H9 (cell line): ENCODE results near the gene KIAA0513. TPM values are rescaled to one million over a fixed set of nuclear protein-coding genes. Genes with fewer than 3 reads are reported as not detected.

Source experiments
- DNase-seq: peaks from one replicate; pipeline ENCODE4 v3.0.0-alpha.2; 2017
- H2AFZ ChIP-seq: one replicate; pipeline ENCODE4 v1.6.1; 2013; ENCODE audit warnings: mild to moderate bottlenecking, low read length, control low read depth, moderate library complexity
- H2AK5ac ChIP-seq: 2 replicates; pipeline ENCODE4 v1.6.1; 2013; ENCODE audit warnings: low read length, control low read depth, mixed read lengths; ENCODE audit not compliant: insufficient read length
- H2BK120ac ChIP-seq: one replicate; pipeline ENCODE4 v1.6.1; 2013; ENCODE audit warnings: low read depth, mild to moderate bottlenecking, low read length, control low read depth, inconsistent platforms; ENCODE audit not compliant: poor library complexity, severe bottlenecking
- H2BK12ac ChIP-seq: 2 replicates; pipeline ENCODE4 v1.6.1; 2013; ENCODE audit warnings: low read length, control low read depth, mixed read lengths, low read depth; ENCODE audit not compliant: insufficient read length
- H2BK15ac ChIP-seq: 2 replicates; pipeline ENCODE4 v1.6.1; 2013; ENCODE audit warnings: low read depth, low read length, control low read depth
- H2BK20ac ChIP-seq: one replicate; pipeline ENCODE4 v1.6.1; 2013; ENCODE audit warnings: low read depth, mild to moderate bottlenecking, low read length, control low read depth, inconsistent platforms; ENCODE audit not compliant: poor library complexity, severe bottlenecking
- H2BK5ac ChIP-seq: 2 replicates; pipeline ENCODE4 v1.6.1; 2013; ENCODE audit warnings: low read length, control low read depth, mixed read lengths; ENCODE audit not compliant: insufficient read length
- H3K14ac ChIP-seq: 2 replicates; pipeline ENCODE4 v1.6.1; 2013; ENCODE audit warnings: low read length, control low read depth; ENCODE audit not compliant: insufficient read depth
- H3K18ac ChIP-seq: 2 replicates; pipeline ENCODE4 v1.6.1; 2013; ENCODE audit warnings: low read depth, mild to moderate bottlenecking, mixed read lengths, low read length, control low read depth; ENCODE audit not compliant: insufficient read length
- H3K23ac ChIP-seq: 2 replicates; pipeline ENCODE4 v1.6.1; 2013; ENCODE audit warnings: low read length, control low read depth, mixed read lengths, low read depth; ENCODE audit not compliant: insufficient read length
- H3K23me2 ChIP-seq: 2 replicates; pipeline ENCODE4 v1.6.1; 2013; ENCODE audit warnings: low read depth, mild to moderate bottlenecking, mixed read lengths, low read length, control low read depth; ENCODE audit not compliant: insufficient read length, poor library complexity, severe bottlenecking
- H3K27ac ChIP-seq: 2 replicates; pipeline ENCODE4 v1.5.1; 2013; ENCODE audit warnings: low read length, control low read depth, mixed read lengths, low read depth; ENCODE audit not compliant: insufficient read length
- H3K27me3 ChIP-seq: 2 replicates; pipeline ENCODE4 v1.6.1; 2013; ENCODE audit warnings: low read length, control low read depth, inconsistent platforms; ENCODE audit not compliant: insufficient read depth
- H3K4ac ChIP-seq: 2 replicates; pipeline ENCODE4 v1.6.1; 2013; ENCODE audit warnings: low read depth, mild to moderate bottlenecking, control low read depth, inconsistent platforms, low read length, moderate library complexity
- H3K4me1 ChIP-seq: 2 replicates; pipeline ENCODE4 v1.6.1; 2013; ENCODE audit warnings: low read length, control low read depth, inconsistent platforms; ENCODE audit not compliant: insufficient read depth
- H3K4me2 ChIP-seq: 2 replicates; pipeline ENCODE4 v1.6.1; 2013; ENCODE audit warnings: low read length, control low read depth, mixed read lengths; ENCODE audit not compliant: insufficient read length, insufficient read depth
- H3K56ac ChIP-seq: 2 replicates; pipeline ENCODE4 v1.6.1; 2013; ENCODE audit warnings: low read depth, mild to moderate bottlenecking, mixed read lengths, low read length, control low read depth; ENCODE audit not compliant: insufficient read length
- H3K79me1 ChIP-seq: 2 replicates; pipeline ENCODE4 v1.6.1; 2013; ENCODE audit warnings: low read depth, mild to moderate bottlenecking, moderate library complexity, low read length, control low read depth, inconsistent platforms; ENCODE audit not compliant: insufficient read depth, poor library complexity, severe bottlenecking
- H3K79me2 ChIP-seq: 2 replicates; pipeline ENCODE4 v1.6.1; 2013; ENCODE audit warnings: low read length, control low read depth, inconsistent platforms; ENCODE audit not compliant: insufficient read depth
- H3K9ac ChIP-seq: 2 replicates; pipeline ENCODE4 v1.6.1; 2013; ENCODE audit warnings: low read length, control low read depth, mixed read lengths; ENCODE audit not compliant: insufficient read length; ENCODE audit errors: extremely low read depth
- H3K9me3 ChIP-seq: one replicate; pipeline ENCODE4 v1.6.1; 2013; ENCODE audit warnings: low read depth, low read length, inconsistent platforms; ENCODE audit not compliant: control insufficient read depth
- H3T11ph ChIP-seq: one replicate; pipeline ENCODE4 v1.6.1; 2013; ENCODE audit warnings: mild to moderate bottlenecking, low read length, control low read depth, inconsistent platforms
- H4K20me1 ChIP-seq: one replicate; pipeline ENCODE4 v1.6.1; 2013; ENCODE audit not compliant: control insufficient read depth, insufficient read length, insufficient read depth
- H4K5ac ChIP-seq: 2 replicates; pipeline ENCODE4 v1.6.1; 2013; ENCODE audit warnings: low read depth, mild to moderate bottlenecking, mixed read lengths, low read length, control low read depth; ENCODE audit not compliant: insufficient read length
- H4K8ac ChIP-seq: replicated peaks from 2 replicates; pipeline ENCODE4 v1.6.1; 2013; ENCODE audit warnings: low read length, control low read depth, mixed read lengths, low read depth; ENCODE audit not compliant: insufficient read length
- H4K91ac ChIP-seq: 2 replicates; pipeline ENCODE4 v1.6.1; 2013; ENCODE audit warnings: low read depth, mild to moderate bottlenecking, moderate library complexity, mixed read lengths, low read length, control low read depth; ENCODE audit not compliant: insufficient read length
- H3K27ac Mint-ChIP-seq, 3 experiments: 2 replicates in 2 of 3; 3 replicates in 1 of 3; pipeline ENCODE4 v1.8.0; 2020 to 2021; ENCODE audit warnings: mixed read lengths in 3 of 3, mild to moderate bottlenecking in 1 of 3, moderate library complexity in 1 of 3
- H3K27me3 Mint-ChIP-seq: 2 replicates; pipeline ENCODE4 v1.8.0; 2021; ENCODE audit warnings: low read depth, mild to moderate bottlenecking, moderate library complexity, mixed read lengths
- H3K36me3 Mint-ChIP-seq, 3 experiments: 2 replicates in 2 of 3; 3 replicates in 1 of 3; pipeline ENCODE4 v1.8.0; 2020 to 2021; ENCODE audit warnings: low read depth in 3 of 3, mixed read lengths in 3 of 3; ENCODE audit not compliant: insufficient read depth in 1 of 3
- H3K4me1 Mint-ChIP-seq, 2 experiments: 2 replicates each; pipeline ENCODE4 v1.8.0; 2020; ENCODE audit warnings: mixed read lengths in 2 of 2
- H3K4me3 Mint-ChIP-seq, 2 experiments: 2 replicates in 1 of 2; 3 replicates in 1 of 2; pipeline ENCODE4 v1.8.0; 2020 to 2021; ENCODE audit warnings: mild to moderate bottlenecking in 2 of 2, mixed read lengths in 2 of 2, moderate library complexity in 1 of 2
- H3K9me3 Mint-ChIP-seq, 2 experiments: 2 replicates in 1 of 2; 3 replicates in 1 of 2; pipeline ENCODE4 v1.8.0; 2020; ENCODE audit warnings: mild to moderate bottlenecking in 2 of 2, mixed read lengths in 2 of 2, moderate library complexity in 1 of 2
- WGBS: extraction: QIAGEN DNeasy Blood & Tissue Kit; methylation state at CpG from one replicate; pipeline ENCODE4 v1.1.7; 2013; ENCODE audit warnings: missing lambda C conversion rate, low lambda C conversion rate, mixed read lengths; ENCODE audit not compliant: insufficient read length; ENCODE audit errors: extremely low coverage; 5-methylcytosine and 5-hydroxymethylcytosine counted together
- total RNA-seq: library from RNA; stranded (reverse); gene quantifications from 2 replicates; pipeline ENCODE4 v1.2.1, GENCODE V29; 2021
- TF ChIP-seq, protein P1 (sequence below): fragments of 200-600 bp; sonication (generic); conservative IDR thresholded peaks from 3 replicates; pipeline ENCODE4 v1.8.0; 2021; ENCODE audit warnings: antibody characterized with exemption, mild to moderate bottlenecking

Gene KIAA0513
- total RNA-seq, 1 experiment from 2014 or later = 4.7 TPM

GRCh38 chr16:85112364-85112763, 84.8 kb downstream of the KIAA0513 start, which contains the start of gene CIBAR2:
CIBAR2 (minus strand) TSS chr16:85112472; CDS start chr16:85112352, 120 bp downstream.
- WGBS = no CpG with 5 or more reads among the region's 15 CpGs
- H2BK120ac ChIP-seq = no peak within 1 kb of the TSS
- no peak within 1 kb of the TSS for H2AFZ ChIP-seq
- no peak within 1 kb of the TSS for H3K4me2 ChIP-seq
- no peaks in the 10 kb centered on the region for H4K20me1 ChIP-seq
- H3K79me1 ChIP-seq = no peaks in the 10 kb centered on the region
- H3K23ac ChIP-seq = no peak within 1 kb of the TSS
- no peaks in the 10 kb centered on the region for H3K36me3 Mint-ChIP-seq
- no peak within 1 kb of the TSS for H4K5ac ChIP-seq
- no peak within 1 kb of the TSS for H2BK12ac ChIP-seq
- no peak within 1 kb of the TSS for H4K91ac ChIP-seq
- H3K79me2 ChIP-seq = no peaks in the 10 kb centered on the region
- H2BK5ac ChIP-seq = no peak within 1 kb of the TSS
- no peaks in the 10 kb centered on the region for H3K9me3 ChIP-seq
- no peaks in the 10 kb centered on the region; a peak in 2 of 5 replicates for H3K9me3 Mint-ChIP-seq
- no peak within 1 kb of the TSS; a peak in 1 of 5 replicates for H3K4me3 Mint-ChIP-seq
- peaks cover 18 to 32% of the 10 kb centered on the region in 2 experiments for H3K4me1 Mint-ChIP-seq
- peak within 1 kb of the TSS in 1 of 3 experiments; percentile 60; a peak in 2 of 7 replicates for H3K27ac Mint-ChIP-seq
- no peak within 1 kb of the TSS for H3K9ac ChIP-seq
- H3K4ac ChIP-seq = no peak within 1 kb of the TSS
- DNase-seq = peak; percentile 69
- no peak within 1 kb of the TSS for H3K14ac ChIP-seq
- TF ChIP-seq, protein P1, sequence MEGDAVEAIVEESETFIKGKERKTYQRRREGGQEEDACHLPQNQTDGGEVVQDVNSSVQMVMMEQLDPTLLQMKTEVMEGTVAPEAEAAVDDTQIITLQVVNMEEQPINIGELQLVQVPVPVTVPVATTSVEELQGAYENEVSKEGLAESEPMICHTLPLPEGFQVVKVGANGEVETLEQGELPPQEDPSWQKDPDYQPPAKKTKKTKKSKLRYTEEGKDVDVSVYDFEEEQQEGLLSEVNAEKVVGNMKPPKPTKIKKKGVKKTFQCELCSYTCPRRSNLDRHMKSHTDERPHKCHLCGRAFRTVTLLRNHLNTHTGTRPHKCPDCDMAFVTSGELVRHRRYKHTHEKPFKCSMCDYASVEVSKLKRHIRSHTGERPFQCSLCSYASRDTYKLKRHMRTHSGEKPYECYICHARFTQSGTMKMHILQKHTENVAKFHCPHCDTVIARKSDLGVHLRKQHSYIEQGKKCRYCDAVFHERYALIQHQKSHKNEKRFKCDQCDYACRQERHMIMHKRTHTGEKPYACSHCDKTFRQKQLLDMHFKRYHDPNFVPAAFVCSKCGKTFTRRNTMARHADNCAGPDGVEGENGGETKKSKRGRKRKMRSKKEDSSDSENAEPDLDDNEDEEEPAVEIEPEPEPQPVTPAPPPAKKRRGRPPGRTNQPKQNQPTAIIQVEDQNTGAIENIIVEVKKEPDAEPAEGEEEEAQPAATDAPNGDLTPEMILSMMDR = no peak
- no peak within 1 kb of the TSS for H3K56ac ChIP-seq
- no peaks in the 10 kb centered on the region for H3K23me2 ChIP-seq
- H2BK20ac ChIP-seq = no peak within 1 kb of the TSS
- no peak within 1 kb of the TSS for H3K27ac ChIP-seq
- no peak within 1 kb of the TSS for H3K18ac ChIP-seq
- no peak within 1 kb of the TSS for H2AK5ac ChIP-seq
- no peak within 1 kb of the TSS for H2BK15ac ChIP-seq
- no peak within 1 kb of the TSS for H4K8ac ChIP-seq
- peaks cover 8% of the 10 kb centered on the region; the same call in 1 of the 2 replicates for H3K27me3 Mint-ChIP-seq
- no peak within 1 kb of the TSS for H3T11ph ChIP-seq
- no peaks in the 10 kb centered on the region for H3K4me1 ChIP-seq
- H3K27me3 ChIP-seq = no peaks in the 10 kb centered on the region
